ENCODE measurements around the gene DOCK1.

DOCK1 gene

GRCh38 chr10:127262606-127263005 is 357.4 kb downstream of the DOCK1 start:
- TF ChIP-seq ZFX (IDR thresholded peaks at IDR 0.05; ENCODE audit: borderline replicate concordance) (no peak), CTCF (IDR thresholded peaks at IDR 0.05) (no peak)

GRCh38 chr10:127265288-127265687 is 360.1 kb downstream of the DOCK1 start:
- TF ChIP-seq CTCF (IDR thresholded peaks at IDR 0.05) (no peak), ZFX (IDR thresholded peaks at IDR 0.05; ENCODE audit: borderline replicate concordance) (no peak)
- no peak overlapping the region for H3K27ac ChIP-seq

More at GRCh38 chr10:127262606-127263005, 357.4 kb downstream of the DOCK1 start:
- no peak overlapping the region for H3K27ac ChIP-seq

GRCh38 chr10:127266431-127266830 is 361.2 kb downstream of the DOCK1 start:
- H3K27ac ChIP-seq, result no peak overlapping the region
- TF ChIP-seq CTCF (IDR thresholded peaks at IDR 0.05) (no peak), ZFX (IDR thresholded peaks at IDR 0.05; ENCODE audit: borderline replicate concordance) (no peak)

GRCh38 chr10:127267442-127267841 is 362.2 kb downstream of the DOCK1 start:
- no peak overlapping the region for H3K27ac ChIP-seq
- TF ChIP-seq CTCF (IDR thresholded peaks at IDR 0.05), result no peak
- TF ChIP-seq ZFX (IDR thresholded peaks at IDR 0.05; ENCODE audit: borderline replicate concordance), result no peak

GRCh38 chr10:127272076-127272475 is 366.8 kb downstream of the DOCK1 start:
- H3K27ac ChIP-seq, result no peak overlapping the region
- no peak for TF ChIP-seq CTCF (IDR thresholded peaks at IDR 0.05)
- TF ChIP-seq ZFX (IDR thresholded peaks at IDR 0.05; ENCODE audit: borderline replicate concordance), result no peak

- no peak overlapping the region for H3K27ac ChIP-seq
- TF ChIP-seq CTCF (IDR thresholded peaks at IDR 0.05) (no peak), ZFX (IDR thresholded peaks at IDR 0.05; ENCODE audit: borderline replicate concordance) (no peak)
Measured at GRCh38 chr10:127275272-127275671, 370.0 kb downstream of the DOCK1 start.

- H3K27ac ChIP-seq, result no peak overlapping the region
- TF ChIP-seq ZFX (IDR thresholded peaks at IDR 0.05; ENCODE audit: borderline replicate concordance) (no peak), CTCF (IDR thresholded peaks at IDR 0.05) (no peak)
Measured at GRCh38 chr10:127275793-127276450, 370.7 kb downstream of the DOCK1 start.

Measured in 22Rv1 (cell line).